CD4-positive, alpha-beta T cell treated with Interleukin-10 for 1 hour (primary cell): ENCODE data around the gene ETS2.
"Not testable (repeated sequence)": the region's sequence is repeated elsewhere in the genome, so short reads cannot be mapped to it uniquely, and the experiment has no call there.

Experiments used
- DNase-seq: peaks from one replicate; pipeline ENCODE4 v3.0.0-alpha.2; 2020

The ETS2 gene

DNA sequence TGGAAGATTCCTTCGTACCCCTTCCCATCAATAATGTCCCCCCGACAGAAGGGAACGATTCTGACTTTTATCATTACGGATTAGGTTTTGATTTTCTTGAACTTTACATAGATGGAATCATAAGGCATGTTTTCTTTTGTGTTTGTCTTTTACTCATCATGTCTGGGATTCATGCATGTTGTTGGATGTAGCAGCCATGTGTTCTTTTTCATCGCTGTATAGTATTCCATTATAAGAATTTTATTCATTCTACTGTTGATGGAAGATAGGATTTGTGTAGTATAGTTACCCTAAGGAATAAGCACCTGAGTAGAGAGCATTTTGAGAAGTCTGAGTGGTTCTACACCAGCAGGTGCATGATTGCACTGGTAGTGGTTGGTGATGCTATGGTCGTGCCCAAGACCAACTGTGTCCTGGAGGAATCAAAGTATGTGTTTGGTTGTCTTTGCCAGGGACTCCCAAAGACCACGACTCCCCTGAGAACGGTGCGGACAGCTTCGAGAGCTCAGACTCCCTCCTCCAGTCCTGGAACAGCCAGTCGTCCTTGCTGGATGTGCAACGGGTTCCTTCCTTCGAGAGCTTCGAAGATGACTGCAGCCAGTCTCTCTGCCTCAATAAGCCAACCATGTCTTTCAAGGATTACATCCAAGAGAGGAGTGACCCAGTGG, 13.5 kb downstream of the ETS2 start:
- DNase-seq: no peak

DNA sequence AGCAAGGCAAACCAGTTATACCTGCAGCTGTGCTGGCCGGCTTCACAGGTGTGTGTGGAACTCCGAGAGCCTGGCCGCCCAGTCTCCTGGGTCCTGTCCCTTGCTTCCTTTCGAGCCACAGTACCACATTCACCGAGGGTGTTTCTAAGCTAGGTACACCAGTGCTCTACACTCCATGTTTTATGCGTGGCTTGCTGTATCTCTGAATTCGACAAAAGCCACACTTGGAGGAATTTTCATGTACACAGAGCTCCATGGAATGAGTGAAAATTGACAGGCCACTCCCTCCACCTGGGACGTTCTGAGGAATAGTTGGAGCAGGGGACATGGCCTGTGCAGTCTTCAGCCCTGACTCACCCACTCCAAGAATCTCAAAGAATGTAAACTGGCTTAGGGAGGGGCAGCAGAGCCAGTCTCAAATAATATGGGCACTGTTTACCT, 14.0 kb downstream of the ETS2 start:
- DNase-seq: no peak

DNA sequence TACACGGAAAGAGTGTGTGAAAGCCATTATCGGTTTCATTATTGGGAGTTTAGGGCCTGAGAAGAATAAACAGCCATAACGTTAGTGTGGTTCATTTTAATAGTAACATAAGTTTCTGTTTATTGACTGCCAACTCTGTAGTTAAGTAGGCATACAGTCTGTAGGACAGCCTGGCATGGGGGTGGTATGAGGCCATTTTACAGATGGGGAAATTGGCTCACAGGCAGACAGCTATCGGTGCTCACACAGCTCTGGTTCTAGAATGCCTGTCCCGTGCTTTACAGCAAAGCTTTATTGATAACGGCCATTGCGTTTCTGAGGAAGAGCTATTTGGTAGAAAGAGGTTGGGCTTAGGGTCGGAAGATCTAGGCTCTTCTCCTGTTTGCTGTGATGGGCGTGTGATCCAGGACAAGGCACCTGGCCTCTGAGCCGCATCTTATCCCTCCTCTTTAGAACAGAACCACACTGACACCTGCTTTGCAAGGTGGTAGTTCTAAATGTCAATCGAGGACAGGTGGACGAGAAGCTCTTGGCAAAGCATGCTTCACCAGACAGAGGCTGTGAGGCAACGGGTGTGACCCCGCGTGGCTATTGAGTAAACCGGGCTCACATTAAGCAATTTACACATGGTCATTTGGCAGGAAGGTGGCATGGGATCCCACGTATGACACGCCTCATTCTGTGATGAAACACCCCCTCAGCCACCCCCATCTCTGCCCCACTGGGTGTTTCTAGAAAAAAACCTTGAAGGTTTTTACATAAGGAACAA, 14.9 kb downstream of the ETS2 start:
- DNase-seq: no peak

DNA sequence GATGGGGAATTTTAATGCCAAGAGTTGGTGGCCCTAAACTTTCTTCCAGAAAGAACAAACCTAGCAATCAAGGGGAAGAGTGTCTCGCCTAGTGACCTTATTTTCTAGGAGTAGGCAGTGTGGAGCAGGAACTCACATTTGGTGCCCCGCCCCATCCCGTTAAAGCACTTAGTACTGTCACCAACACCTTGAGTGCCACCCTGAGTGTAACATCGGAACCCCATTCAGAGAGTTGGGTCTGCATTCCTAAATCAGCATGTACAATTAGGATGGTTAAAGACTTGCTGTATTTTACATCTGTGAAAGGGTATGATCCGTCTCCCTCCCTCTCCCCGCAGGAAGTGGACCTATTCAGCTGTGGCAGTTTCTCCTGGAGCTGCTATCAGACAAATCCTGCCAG, 15.5 kb downstream of the ETS2 start:
- no peak for DNase-seq

DNA sequence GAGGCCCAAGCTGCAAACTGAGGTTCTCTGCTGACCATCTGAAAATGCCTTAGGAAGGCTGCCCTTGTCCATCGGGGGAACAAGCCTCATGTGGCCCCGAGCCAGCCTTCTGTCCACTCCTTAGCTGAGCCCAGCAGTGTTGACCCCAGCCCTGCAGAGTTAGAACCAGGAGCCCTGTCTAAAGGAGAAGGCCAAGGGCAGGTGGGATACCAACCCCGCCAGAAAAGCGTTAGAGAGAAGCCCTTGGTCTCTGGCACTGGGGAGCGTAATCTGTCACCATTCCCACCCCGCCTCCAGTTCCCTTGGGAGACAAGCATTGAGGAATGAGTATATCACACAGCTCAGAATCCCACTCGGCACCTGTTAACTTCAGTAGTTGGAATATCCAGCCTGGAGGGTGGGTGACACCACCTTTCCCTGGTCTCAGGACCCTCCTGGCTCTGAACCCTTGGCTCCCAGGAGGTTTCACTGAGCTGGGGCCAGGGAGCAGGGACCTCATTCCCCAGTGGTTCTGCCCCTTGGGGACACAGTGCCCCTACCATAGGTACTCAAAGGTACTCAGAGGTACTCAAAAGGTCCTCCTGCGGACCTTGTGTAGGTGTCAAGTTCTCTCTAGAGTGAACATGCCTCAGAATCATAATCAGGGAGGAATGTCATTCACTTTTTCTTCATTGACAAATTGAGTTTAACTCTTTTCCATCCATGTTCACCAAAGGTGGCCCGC, 16.4 kb downstream of the ETS2 start:
- no peak for DNase-seq

DNA sequence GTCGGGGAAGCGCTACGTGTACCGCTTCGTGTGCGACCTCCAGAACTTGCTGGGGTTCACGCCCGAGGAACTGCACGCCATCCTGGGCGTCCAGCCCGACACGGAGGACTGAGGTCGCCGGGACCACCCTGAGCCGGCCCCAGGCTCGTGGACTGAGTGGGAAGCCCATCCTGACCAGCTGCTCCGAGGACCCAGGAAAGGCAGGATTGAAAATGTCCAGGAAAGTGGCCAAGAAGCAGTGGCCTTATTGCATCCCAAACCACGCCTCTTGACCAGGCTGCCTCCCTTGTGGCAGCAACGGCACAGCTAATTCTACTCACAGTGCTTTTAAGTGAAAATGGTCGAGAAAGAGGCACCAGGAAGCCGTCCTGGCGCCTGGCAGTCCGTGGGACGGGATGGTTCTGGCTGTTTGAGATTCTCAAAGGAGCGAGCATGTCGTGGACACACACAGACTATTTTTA, 17.1 kb downstream of the ETS2 start:
- no peak for DNase-seq

DNA sequence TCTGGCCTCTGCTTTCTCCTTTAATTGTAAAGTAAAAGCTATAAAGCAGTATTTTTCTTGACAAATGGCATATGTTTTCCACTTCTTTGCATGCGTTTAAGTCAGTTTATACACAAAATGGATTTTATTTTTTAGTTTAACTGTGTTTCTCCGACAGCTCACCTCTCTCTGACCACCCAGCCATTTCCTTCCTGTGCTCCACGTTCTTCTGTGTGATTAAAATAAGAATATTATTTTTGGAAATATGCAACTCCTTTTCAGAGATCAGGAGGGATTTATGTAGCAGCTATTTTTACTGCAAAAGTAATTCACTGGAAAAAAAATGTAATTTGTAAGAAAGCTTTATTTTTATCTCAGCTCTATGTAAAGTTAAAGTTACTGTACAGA, 18.0 kb downstream of the ETS2 start:
- DNase-seq: no peak

DNA sequence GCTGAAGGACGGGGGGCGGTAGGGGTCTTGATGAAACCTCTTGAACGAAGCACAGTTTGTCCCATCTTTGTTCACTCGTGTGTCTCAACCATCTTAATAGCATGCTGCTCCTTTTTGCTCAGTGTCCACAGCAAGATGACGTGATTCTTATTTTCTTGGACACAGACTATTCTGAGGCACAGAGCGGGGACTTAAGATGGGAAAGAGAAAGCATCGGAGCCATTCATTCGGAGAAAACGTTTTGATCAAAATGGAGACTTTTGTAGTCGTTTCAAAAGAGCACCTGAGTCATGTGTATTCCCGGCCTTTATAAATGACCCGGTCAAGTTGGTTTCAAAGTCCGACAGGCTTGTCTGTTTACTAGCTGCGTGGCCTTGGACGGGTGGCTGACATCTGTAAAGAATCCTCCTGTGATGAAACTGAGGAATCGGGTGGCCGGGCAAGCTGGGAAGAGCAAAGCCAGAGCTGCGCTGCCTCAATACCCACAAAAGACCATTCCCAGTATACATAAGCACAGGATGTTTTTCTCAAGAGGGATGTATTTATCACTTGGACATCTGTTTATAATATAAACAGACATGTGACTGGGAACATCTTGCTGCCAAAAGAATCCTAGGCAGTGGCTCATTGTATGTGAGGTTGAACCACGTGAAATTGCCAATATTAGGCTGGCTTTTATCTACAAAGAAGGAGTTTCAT, 18.5 kb downstream of the ETS2 start:
- no peak for DNase-seq

DNA sequence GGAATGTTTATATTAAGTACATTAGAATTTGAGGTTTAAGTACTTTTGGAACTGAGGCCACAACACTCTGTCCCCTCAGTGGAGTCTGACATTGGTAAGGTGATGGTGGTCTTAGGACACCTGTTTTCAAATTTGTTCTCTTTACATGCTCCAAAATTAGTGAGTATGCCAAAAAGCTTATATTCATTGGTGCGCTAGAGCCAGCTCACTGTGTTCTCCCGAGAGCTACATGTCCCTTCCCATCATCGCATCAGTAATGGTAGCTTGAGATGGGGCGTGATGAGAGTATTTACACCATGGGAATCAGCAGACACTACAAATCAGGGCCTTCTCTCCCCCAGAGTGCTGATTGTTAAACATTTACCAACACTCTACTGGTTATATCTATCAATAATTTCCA, 19.5 kb downstream of the ETS2 start:
- no peak for DNase-seq

DNA sequence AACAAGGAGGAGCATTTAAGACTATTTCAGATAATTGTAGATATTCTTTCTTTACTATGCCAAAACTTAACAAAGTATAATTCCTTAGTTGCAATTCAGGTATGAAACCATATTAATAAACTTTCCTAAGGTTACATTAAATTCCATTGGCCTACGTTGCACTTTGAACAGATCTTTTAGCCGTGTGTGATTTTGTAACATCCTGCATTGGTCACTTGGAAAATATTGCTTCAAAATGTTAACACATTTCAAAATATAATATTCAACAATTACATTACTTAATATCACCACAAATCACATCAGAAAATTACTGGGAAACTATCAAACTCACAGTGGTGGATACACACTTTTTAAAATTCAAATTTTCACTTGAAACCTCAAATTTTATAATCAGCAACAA, 20.2 kb downstream of the ETS2 start:
- DNase-seq: no peak

DNA sequence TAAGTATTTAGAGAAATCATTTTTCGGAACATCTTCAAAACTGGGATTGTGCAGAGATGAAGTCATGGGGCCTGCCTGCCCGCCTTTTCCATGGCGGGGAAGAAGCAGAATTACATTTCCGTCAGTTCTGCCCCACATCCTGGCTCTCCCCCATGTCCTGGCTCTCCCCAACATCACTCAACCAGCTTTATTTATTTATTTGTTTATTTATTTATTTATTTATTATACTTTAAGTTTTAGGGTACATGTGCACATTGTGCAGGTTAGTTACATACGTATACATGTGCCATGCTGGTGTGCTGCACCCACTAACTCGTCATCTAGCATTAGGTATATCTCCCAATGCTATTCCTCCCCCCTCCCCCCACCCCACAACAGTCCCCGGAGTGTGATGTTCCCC, 22.4 kb downstream of the ETS2 start:
- DNase-seq: not testable (repeated sequence)

DNA sequence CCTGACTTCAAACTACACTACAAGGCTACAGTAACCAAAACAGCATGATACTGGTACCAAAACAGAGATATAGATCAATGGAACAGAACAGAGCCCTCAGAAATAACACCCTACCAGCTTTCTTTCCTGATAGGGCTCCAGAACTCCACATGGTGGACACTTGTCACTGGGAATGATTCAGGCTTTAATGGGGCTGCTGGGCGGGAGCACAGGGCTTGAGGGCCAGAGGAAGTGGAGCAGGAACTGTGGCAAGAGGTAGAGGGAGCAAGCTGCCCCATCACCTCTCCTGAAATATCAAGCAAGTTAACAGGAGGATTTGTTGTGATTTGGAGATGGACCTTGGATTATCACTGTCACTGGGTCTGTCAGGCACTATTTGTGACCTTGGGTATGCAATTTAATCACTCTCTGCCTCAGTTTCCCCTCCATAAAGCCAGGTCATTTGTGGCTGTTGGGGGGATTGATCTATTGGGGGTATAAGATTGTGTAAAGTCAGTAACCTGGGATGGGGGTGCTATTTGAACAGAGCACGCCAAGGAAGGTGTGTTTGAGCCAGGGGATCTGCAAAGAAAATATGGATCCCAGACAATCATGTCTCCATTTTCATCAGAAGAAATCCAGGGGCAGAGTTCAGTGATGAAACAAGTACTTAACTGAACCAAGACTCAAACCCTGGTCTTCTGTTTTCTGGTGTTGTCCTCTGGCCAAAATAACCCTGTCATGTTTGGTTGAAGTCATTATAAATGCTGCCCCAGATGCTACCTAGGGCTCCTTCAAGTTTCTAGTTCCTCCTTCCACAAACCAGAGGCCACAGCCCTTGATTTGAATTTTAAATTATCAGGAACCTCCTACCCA, 25.2 kb downstream of the ETS2 start:
- DNase-seq: no peak

DNA sequence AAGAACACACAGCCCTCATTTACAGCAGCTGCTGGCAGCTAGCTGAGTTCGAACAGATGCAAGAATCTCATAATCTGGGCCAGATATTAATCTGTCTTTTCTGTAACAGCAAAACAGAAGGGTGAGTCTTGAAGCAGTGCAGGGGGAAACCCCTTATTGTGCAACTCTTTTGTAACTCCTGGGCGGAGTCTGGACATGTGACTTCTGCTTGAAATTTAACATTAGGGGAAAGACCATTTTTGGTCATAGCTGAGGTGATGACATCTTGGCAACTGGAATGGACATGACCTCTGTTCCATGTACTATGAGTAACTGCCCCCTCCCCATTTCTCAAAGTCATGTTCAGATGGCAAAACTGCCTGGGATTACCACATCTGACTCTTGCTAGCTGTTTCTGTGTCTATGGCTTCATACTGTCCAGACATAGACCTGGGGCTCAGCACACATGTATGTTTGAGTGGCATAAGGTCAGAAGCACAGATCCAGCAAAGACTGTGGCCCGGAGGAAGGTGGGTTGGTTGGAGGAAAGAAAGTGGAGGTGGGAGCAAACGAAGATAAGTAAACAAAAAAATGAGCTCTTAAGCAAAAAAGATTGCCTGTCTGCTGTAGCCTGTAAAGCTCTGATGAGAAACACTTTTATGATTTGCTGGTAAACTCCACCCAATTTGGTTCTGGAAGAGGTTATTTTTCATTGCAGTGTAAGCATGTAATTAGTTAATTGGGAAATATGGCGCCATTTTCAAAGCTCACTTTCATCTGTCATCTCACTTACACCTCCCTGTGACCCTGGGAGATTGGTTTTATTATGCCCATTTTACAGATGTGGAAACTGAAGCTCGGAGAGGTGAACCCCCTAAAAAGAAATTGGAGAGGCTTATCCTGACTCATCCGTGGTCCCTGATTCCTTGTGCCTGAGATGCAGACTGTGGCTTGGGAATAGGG, 26.1 kb downstream of the ETS2 start:
- peak; percentile 62 for DNase-seq

DNA sequence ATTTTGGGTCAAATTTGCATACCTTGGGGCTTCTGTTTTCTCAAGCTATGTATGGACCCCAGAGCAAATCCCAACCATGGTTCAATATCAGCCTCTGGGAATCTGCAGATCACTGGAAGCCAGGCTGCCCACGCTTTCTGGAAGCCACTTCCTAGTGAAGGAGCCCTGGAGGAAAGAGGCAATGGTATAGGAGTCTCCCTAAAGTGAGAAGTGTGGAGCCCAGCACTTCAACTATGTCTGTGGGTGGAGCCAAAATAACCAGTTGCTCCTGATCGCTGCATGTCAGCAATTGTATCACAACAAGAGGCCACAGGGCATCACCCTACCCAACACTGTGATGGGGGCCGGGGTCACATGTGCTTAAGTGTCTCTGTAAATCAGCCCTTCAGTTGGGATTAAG, 26.9 kb downstream of the ETS2 start:
- no peak for DNase-seq

DNA sequence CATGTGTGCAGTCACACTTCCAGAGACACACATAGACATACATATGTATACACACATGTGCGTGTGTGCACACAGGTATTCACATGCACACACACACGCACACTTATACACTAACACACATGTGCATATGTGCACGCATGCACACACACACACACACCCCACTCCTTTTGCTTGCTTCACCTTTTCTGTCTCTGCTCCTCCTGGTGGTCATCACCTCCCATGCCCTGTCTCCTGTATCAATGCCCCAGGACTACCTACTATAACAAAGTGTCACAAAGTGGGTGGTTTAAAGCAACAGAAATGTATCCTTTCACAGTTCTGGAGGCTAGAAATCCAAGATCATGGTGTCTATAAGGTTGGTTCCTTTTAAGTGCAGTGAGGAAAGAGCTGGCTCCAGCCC, 27.4 kb downstream of the ETS2 start:
- DNase-seq: no peak

DNA sequence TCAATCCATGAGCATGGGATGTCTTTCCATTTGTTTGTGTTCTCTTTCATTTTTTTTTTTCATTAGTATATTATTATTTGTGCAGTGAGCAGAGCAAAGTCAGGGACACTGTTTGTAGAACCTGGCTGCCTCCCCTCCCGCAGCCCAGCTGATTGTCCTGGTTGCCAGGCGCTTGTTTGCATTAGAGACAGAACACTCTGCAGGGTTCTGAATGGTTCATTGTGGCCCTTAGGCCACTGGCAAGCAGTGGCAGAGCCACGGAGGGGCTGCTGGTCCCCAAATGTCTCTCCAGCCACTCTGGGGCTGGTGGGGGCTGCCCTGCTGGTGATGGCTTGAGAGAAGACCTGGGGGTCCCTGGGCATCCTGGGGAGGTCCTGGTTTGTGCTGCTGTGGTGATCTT, 29.0 kb downstream of the ETS2 start:
- DNase-seq: no peak

DNA sequence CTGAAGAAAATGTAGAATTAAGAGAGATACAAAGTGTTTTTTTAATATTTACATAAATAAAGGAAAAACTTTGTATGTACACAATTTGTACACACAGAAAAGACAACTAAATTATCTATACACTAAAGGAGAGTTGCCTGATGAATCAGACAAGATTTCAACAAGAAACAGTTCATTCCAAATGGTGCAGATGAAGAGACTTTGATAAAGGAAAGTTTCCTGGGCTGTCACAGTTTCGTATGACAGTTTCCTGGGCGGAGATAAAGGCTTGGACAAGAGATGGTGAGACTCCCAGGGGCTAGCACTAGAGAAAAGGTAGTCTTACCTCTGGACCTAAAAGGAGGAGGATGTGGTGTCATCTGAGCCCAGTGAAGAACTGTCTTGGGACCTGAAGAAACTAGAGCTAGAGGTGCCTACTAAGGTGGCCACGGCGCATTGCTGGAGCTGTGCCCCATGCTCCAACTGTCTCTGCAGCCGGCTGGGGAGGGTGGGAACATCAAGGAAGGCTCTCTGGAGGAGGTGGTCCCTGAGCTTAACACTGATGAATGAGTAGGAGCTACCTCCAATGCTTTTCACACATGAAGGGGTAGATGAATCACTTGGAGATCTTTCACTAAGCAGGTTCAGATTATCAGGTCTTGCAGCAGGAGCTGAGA, 32.2 kb downstream of the ETS2 start:
- no peak for DNase-seq

DNA sequence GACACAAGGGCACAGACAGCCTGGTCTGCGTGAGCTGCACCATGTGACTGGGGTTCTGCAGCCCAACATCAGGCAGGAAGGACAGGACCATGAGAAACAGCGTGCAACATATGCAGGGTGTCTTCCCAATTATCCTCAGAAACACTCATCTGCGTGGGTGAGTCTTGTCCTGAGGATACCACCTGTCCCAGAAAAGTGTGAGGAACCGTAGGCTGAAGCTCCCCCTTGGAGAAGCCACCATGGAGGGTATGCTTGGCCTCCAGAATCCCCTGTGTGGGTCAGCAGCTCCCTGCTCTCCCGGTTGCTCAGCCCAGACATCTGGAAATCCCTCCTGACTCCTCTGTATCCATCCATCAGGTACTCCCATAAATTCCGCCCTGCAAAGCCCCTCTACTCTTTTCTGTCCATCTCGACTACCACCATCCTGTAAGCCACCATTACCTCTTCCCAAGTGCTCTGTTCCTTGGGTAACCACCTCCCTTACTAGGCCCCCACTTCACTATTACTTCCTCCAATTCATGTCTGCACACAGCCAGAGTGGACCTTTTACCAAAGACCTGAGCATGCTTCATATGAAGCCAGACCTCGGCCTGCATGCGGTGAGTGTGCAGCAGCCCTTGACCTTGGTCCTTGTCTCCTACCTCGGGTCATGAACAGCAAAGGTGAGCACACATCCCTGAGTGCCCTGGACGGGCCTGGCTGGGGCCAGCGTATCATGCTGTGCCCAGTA, 33.0 kb downstream of the ETS2 start:
- no peak for DNase-seq

DNA sequence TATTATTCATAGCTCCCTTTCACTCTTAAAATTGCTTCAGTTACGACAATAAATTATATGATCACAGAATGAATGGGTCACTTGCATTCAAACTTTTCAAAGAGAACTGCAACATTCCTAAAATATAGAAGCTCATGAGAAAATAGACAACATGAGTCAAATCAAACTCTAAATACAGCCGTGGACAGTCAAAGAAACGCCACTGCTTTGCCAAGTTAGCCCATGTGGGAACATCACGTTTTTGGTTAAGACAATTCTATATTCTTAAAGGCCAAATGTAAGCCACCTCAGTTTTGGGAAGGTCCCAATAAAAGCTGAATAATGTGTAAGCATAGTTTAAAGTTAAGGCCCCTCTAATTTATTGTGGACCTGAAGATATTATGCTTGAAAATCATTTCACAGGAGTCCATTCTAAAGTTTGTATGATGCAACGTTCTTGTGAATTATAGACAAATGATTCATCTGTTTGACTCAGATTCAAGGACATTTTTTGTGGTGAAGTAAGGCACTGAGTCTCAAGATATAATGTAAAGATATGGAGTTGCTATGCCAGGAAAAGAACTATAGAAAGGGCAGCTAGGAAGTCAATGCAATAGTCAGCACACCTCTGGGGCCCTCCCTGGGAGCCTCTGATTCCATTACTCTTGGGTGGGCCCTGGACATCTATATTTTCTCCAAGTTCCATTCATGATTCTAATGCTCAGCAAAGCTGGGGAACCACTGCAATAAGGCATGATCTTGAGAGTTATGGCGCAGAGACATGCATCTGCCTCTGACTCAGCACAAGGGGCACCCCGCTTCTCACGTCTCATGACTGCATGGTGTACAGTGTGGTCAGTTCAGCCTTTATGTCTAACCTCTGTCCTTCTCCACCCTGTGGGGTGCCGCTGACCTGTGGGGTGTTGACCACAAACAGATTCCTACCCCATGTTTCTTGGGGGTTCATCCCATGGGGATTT, 33.9 kb downstream of the ETS2 start:
- DNase-seq: no peak
